Astrocyte of the cerebellum (primary cell): ENCODE data around the gene CLMN.

Experiments used
- DNase-seq: peaks from one replicate; pipeline ENCODE4 v3.0.0-alpha.2; 2011; ENCODE audit warnings: low read depth
- H3K4me3 ChIP-seq: 2 replicates; pipeline ENCODE4 v1.5.1; 2011; ENCODE audit warnings: mild to moderate bottlenecking, low read depth, low read length, moderate library complexity
- in situ Hi-C: cut with HindIII; loops from 2 replicates; pipeline ENCODE4 v1.10.0; 2017; ENCODE audit warnings: low sequenced_read_pairs
- TF ChIP-seq, protein P1 (sequence below): IDR thresholded peaks from 2 replicates; pipeline ENCODE4 v1.5.1; 2012; ENCODE audit warnings: low read length, low read depth, moderate library complexity, mild to moderate bottlenecking; ENCODE audit errors: missing control alignments

The CLMN gene

DNA sequence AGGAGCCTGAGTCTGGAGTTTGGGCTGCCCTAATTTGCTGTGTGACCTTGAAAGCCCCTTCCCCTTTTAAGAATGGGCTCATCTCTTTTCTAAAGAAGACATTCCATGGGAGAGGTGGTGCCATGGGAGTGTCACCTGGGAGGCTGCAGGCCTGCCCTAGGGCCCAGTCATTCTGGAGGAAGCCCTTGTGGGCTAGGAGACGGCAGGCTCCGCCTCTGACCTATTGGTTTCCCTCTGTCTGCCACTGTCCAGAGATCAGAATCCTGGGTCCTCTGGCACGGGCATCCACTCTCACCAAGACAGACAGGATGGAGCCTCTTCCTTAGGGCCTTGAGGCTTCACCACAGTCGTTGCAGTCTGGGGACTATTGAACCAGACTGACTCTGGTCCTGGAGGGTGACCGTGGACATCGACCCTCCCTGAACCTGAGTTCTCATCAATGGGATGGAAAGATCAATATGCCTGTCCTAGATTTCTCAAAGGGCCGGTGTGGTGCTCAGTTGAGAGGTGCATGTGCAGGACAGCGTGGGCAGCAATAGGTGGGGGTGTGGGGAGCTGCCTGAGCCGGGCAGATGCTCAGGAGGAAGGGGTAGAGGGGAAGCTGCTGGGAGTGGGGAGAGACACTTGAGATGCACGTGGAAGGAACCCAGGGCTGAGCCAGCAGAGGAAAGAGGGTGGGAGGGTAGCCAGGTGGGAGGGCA, 12.2 kb upstream of the CLMN start:
- no peak for DNase-seq
- TF ChIP-seq, protein P1, sequence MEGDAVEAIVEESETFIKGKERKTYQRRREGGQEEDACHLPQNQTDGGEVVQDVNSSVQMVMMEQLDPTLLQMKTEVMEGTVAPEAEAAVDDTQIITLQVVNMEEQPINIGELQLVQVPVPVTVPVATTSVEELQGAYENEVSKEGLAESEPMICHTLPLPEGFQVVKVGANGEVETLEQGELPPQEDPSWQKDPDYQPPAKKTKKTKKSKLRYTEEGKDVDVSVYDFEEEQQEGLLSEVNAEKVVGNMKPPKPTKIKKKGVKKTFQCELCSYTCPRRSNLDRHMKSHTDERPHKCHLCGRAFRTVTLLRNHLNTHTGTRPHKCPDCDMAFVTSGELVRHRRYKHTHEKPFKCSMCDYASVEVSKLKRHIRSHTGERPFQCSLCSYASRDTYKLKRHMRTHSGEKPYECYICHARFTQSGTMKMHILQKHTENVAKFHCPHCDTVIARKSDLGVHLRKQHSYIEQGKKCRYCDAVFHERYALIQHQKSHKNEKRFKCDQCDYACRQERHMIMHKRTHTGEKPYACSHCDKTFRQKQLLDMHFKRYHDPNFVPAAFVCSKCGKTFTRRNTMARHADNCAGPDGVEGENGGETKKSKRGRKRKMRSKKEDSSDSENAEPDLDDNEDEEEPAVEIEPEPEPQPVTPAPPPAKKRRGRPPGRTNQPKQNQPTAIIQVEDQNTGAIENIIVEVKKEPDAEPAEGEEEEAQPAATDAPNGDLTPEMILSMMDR, result no peak
- H3K4me3 ChIP-seq, result no peak overlapping the region
- in situ Hi-C loops, result no loop called here

DNA sequence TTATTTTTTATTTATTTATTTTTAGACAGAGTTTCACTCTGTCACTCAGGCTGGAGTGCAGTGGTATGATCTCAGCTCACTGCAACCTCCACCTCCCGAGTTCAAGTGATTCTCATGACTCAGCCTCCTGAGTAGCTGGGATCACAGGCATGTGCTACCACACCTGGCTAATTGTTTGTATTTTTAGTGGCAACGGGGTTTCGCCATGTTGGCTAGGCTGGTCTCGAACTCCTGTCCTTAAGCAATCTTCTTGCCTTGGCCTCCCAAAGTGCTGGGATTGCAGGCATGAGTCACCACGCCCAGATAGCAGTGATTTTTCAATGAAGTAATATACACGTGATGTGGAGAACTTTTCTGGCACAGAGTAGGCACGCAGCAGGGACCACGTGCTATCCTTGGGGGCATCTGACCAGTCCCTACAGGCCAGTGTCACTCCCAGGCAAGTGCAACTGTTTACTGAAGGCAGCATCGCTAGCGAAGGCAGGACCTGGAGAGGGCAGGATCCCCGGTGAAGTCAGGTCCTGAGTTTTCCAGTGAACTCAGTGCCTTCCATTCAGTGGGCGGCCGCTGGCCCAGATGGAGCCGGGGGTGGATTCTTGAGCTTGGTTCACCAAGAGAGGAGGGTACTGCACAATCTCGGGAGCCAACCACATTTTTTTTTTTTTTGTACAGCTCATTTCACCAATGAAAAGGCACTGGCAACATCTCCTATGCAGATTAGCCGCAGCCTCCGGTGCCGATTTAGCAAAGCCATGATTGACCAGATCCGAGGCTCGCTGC, 11.1 kb upstream of the CLMN start:
- in situ Hi-C loops, result no loop called here
- no peak for DNase-seq

DNA sequence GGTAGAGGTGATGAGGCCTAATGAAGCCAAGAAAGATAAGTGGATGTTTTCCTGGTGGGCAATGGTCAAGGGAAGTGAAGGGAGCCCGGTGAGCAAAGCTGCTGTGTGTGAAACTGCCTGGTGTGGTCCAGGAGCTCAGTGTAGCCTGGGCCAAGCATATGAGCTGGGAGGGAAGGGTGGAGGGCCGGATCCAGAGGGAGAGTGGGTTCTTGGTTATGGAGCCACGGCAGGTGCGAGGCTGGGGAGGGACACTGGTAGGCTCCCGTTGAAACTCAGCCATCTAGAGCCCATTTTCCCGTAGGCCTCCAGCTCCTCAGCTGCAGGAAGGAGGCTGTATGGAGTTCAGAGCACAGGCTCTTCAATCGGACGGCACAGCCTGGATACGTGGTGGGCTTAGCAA, 10.2 kb upstream of the CLMN start:
- TF ChIP-seq, protein P1, result no peak
- no peak for DNase-seq
- in situ Hi-C loops, result no loop called here
- no peak overlapping the region for H3K4me3 ChIP-seq

More for the DNA sequence above, 11.1 kb upstream of the CLMN start:
- TF ChIP-seq, protein P1, result no peak
- H3K4me3 ChIP-seq, result no peak overlapping the region

DNA sequence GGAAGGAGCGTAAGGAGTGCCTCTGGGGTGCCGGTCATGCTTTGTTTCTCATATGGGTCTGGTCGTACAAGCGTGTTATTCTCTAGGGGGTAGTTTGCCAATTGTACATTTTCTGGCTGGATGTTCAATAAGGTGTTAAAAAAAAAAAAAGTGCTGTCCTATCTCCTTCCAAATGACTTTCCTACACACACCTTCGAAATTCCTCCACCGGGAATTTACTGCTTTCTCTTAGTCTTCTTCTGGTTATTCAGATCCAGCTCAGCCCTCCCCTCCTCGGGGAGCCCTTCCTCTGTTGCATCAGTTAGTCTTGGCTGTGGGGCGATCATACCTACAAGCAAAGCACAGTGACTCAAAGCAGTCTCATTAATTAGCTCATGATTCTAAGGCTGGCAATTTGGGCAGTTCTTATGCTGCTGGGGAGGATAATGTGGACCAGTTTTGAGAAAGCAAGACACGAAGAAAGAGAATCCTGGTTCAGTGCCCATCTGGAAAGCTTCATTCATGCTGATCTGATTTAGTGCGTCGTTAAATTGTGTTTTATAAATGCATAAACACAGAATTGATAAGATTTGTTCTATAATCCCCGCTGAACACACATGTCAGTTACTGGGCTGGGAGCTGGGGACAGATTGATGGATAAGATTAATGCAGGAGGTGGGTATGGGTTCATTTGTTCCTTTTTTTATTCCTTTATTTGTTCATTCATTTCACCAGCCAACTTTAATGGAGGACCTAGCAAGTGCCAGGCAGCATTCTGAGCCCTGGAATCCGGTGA, 9.2 kb upstream of the CLMN start:
- H3K4me3 ChIP-seq, result no peak overlapping the region
- no peak for DNase-seq
- TF ChIP-seq, protein P1, result no peak
- in situ Hi-C loops, result no loop called here

DNA sequence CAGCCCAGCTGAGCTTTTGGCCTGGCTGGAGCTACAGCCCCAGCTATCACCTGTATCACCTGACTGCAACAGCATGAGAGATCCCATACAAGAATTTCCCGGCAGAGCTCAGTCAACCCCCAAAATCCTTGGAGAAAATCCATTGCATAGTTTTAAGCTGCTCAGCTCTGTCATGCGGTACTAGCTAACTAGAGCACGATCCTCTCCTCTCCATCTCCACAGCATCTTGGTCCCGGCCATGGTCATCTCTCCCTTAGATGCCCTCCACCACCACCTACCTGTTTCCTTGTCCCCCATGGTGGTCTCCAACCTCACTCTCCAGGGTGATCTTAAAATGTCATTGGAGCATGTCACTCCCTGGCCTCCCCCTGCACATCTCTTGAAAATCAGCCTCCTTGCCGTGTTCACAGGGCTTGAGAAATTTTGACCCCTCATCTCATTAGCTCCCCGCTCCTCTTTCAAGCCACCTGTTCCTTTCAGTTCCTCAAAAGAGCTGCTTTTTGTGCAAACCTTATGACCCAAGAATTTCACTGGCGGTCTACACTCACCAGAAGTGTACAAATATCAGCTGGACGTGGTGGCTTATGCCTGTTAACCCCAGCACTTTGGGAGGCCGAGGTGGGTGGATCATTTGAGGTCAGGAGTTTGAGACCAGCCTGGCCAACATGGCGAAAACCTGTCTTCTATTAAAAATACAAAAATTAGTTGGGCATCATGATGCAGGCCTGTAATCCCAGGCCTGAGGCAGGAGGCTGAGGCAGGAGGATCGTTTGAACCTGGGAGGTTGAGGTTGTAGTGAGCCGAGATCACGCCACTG, 8.1 kb upstream of the CLMN start:
- no peak overlapping the region for H3K4me3 ChIP-seq
- TF ChIP-seq, protein P1, result no peak
- DNase-seq, result no peak
- in situ Hi-C loops, result no loop called here

DNA sequence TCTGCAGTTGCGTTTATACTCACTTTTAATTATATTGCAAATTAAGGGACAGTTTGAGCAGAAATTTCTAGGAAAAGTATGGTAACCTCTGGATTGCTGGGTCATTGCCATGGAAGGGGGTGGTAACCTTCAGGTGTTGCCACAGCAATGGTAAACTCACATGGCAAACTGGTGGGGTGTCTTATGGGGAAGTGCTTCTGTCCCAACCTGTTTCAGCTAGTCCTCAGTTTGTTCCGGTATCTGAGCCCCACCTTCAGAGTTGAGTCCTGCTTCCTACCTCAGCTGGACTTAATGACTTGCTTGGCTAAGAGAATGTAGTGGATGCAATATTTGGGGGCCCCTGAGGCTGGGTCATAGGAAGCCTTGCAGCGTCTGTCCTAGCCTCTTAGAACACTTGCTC, 7.3 kb upstream of the CLMN start:
- no peak for DNase-seq
- TF ChIP-seq, protein P1, result no peak
- H3K4me3 ChIP-seq, result no peak overlapping the region
- in situ Hi-C loops, result no loop called here
